SH-SY5Y (cell line): Measurements from ENCODE around the gene RSPH6A.

Experiments
- GATA2 ChIP-seq: IDR thresholded peaks from 2 replicates; pipeline ENCODE4 v1.6.1; 2011; ENCODE audit warnings: mild to moderate bottlenecking, low read depth, low read length
- GATA3 ChIP-seq: IDR thresholded peaks from 2 replicates; pipeline ENCODE4 v1.6.1; 2011; ENCODE audit warnings: low read depth, mild to moderate bottlenecking, low read length, moderate library complexity

DNA sequence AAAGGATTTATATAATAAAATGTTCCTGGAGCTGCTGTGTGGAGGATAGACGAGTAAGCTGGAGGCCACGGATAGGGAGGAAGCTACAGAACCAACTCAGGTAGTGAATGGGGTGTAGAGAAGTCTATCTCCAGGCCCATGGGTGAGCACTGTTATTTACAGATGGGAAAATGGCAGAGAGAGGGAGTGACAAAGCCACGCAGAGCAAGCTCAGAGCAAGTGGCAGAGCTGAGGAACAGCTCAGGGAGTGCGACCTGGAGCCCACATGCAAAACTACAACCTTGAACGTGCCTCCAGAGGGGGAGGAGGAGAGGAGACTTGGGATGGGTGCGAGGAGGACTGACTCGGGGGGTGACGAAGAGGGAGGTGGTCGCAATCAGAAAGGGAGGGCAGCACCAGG, 13.4 kb upstream of the RSPH6A start:
- no peak for TF ChIP-seq GATA3
- no peak for TF ChIP-seq GATA2
